GM19395 (cell line): ENCODE measurements around the gene MIPEP.
A peak's percentile ranks its signal among the peaks of the same experiment; 100 is the strongest.

Experiments used
- ATAC-seq: cut with Tn5 transposase; IDR thresholded peaks from one replicate; pipeline ENCODE4 v1.9.1; 2021; ENCODE audit warnings: mild to moderate bottlenecking, moderate library complexity; ENCODE audit not compliant: unreplicated experiment

Gene MIPEP

GRCh38 chr13:23811366-23812062 is 77.7 kb downstream of the MIPEP start:
- no peak for ATAC-seq

GRCh38 chr13:23810685-23811240 is 78.4 kb downstream of the MIPEP start:
- no peak for ATAC-seq

DNA sequence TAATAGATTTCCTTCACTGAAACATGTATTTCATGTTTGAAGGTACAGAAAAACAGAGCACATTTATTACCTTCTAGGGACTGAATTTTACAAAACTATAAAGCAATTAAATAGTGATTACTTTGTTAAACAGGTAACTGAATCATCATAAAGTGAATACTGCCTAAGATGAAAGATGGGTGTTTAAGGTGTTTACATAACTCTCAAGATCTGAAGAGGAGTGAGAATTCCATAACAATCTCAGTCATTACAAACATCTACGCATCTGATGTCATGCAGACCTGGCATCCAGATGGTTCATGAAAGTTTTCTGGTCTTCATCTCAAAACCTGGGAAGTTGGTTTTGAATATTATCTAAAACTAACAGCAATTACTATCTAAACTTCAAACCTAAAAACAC is 80.4 kb downstream of the MIPEP start:
- ATAC-seq, result no peak

GRCh38 chr13:23806874-23807526 is 82.2 kb downstream of the MIPEP start:
- peak; percentile 26 for ATAC-seq

DNA sequence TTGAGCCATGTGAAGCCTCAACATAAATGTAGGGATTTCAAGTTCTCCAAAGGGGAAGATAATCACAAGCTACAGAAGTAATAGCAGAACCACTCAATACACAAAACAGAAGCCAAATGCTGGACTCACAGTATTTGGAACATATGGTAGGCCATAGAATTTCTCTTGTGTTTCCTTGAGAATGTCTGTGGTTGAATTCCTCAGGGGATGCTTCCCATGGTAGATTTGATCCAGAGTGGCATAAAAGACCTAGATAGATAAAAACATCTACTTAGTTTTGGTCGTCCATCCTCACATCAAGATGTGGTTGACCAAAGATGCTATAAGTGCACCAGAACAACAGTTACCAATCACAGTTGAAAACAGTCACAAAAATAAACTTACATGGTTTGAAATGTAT is 83.4 kb downstream of the MIPEP start:
- ATAC-seq, result no peak

- ATAC-seq, result no peak
These were observed 84.1 kb downstream of the MIPEP start for GRCh38 chr13:23805122-23805521.

DNA sequence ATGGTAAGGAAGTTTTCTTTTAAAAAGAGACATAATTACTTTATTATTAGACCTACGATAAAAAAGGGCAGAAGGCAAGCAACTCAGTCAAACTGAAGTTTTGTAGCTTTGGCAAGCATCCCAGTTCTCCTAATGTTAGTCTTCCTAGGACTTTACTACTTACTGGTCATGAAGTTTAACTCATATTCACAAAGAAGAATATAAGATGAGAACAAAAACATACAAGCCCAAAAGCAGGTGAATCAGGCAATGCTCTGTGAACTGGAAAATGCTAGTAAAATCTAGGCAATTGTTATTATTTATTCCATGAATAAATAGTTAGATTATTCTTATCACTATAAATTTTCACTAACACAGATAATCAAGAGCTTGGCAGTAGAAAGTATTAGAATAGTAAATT is 85.0 kb downstream of the MIPEP start:
- ATAC-seq, result no peak

DNA sequence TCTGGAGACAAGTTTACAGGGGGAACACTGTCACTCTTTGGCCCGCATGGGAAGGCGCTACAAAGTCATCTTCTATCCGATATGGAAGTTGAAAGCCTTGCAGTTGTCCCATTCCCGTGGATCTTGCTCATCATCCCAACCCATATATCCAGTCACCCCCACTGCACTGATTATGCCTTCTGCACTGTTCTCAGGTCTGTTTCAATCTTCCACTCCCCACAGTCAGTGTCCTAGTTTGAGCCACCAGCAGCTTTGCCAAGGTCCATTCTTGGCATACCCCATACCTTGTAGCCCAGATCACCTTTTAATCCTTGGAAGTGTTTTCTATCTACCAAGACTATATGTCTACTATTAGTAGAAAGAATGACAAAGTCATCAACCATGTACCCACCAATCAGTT is 88.1 kb downstream of the MIPEP start:
- no peak for ATAC-seq

GRCh38 chr13:23799945-23800344 is 89.3 kb downstream of the MIPEP start:
- peak; percentile 94 for ATAC-seq

DNA sequence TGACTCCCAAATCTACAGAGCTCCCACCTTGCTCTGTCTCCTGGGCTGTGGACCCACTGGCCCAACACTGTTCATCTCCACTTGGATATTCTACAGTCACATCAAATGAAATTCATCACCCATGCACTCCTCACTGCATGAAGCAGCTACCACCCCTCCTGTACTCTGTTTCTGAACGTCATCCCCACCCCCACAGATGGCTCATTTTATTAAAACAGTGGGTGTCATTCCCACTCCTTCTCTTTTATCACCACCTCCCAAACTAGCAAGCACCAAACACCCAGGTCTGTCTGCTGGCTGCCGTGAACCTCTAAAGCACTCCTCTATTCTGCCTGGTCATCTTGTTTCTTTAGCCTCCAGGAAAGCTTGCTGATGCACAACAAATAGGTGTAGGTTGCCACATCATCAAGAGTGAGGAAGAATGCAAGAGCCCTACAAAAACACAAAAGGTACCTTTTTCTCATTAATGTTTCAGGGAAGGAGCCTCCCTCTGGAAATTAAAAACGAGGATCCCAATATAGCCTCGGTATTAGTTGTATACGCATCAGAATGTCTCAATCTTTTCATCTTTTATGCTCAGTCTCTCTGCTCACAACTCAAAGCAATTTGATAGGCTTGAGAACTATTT is 91.8 kb downstream of the MIPEP start:
- ATAC-seq, result no peak

GRCh38 chr13:23796551-23796950 is 92.6 kb downstream of the MIPEP start:
- no peak for ATAC-seq

GRCh38 chr13:23794267-23795161 is 94.7 kb downstream of the MIPEP start:
- no peak for ATAC-seq

- ATAC-seq, result no peak
These were observed 95.5 kb downstream of the MIPEP start for GRCh38 chr13:23793711-23794110.

- ATAC-seq, result no peak
These were observed 96.5 kb downstream of the MIPEP start for GRCh38 chr13:23792680-23793079.

- ATAC-seq, result no peak
These were observed 98.5 kb downstream of the MIPEP start for GRCh38 chr13:23790577-23791170.

DNA sequence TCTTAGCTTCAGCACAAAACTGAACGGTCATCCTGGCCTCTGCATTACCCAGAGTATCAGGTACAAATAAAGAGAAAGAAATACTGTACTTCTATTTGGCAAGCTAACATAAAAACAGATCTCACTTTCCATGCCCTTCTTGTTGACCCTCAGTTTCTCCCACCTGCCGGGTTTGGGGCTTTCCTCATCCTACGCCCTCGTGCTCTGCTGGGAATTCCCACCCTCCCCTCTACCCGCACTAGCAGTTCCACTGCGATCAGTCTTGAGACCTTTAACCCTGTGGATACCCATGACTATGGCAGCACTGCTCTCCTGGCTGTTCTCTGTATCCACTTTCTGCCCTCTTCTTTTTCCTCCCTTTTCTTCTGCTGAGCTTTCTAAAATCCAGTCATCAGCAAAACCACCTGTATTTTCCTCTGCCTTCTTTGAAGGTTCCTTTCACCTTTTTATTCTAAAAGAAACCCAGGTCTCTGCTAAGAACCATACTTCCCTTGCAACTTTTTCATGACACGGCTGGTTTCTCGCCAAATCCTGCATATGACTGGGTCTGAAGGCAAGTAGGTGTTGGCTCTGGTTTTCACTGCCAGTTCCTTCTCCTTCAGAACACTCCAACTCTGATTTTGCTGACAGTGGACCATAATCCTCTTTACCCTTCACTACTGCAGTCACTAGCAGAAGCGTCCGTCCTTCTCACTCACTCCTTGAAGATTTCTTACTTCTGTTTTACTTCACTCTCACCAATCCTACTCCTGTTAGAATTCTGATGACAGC is 99.4 kb downstream of the MIPEP start:
- no peak for ATAC-seq

DNA sequence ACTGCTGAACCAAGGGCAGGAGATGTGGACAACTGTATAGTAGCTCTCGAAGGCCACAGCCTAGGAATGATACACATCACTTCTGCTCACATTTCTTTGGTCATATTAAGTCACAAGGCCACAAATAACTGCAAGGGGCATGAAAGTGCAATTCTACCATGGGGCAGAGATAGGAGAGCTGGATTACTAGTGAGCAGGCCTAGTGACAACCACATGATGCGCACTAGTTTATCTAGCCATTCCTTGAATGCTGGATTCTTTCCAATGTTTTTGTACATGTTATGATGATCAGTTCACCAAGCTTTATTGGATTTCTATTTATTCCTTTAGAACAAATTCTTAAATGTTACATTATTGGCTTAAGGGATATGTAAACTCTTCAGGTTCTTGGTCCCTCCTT is 100.7 kb downstream of the MIPEP start:
- no peak for ATAC-seq

GRCh38 chr13:23787464-23787863 is 101.7 kb downstream of the MIPEP start:
- no peak for ATAC-seq

- ATAC-seq, result no peak
These were observed 102.6 kb downstream of the MIPEP start for GRCh38 chr13:23786607-23787006.

DNA sequence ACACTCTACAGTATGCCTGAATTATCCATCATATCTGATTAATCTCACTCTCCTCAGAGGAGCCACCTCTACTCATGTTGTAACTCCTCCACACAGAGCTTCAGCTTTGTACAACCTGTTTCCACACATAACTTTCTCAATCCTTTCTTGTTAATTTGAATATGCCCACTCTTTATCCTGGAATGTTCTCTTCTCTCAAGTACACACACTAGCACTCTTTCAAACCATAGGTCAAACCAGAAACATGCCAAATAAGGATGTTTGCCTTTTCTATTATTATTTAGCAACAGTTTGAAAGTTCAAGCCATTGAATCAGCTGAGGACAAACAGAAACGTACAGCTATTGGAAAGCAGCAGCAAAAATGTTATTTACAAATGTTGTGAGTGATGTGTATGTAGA is 110.3 kb downstream of the MIPEP start:
- ATAC-seq, result no peak
